Measurements from ENCODE around the gene ASPHD2.
A peak's percentile ranks its signal among the peaks of the same experiment; 100 is the strongest.
"Not testable (repeated sequence)": the region's sequence is repeated elsewhere in the genome, so short reads cannot be mapped to it uniquely, and the experiment has no call there.

The ASPHD2 gene

GRCh38 chr22:26428515-26429457 lies at the start of gene ASPHD2:
TSS of gene ASPHD2 (plus strand) at chr22:26429260. CDS start at chr22:26433616, 4,356 bp downstream.
- DNase-seq: peak in 1 of 2 experiments; percentile 52

- no peak for DNase-seq
These were observed 48.8 kb upstream of the ASPHD2 start for GRCh38 chr22:26380072-26380830.

GRCh38 chr22:26382782-26383181 lies 46.3 kb upstream of the ASPHD2 start:
- no peak for DNase-seq

- DNase-seq: no peak
These were observed 45.0 kb upstream of the ASPHD2 start for GRCh38 chr22:26383968-26384556.

- DNase-seq: no peak
These were observed 43.9 kb upstream of the ASPHD2 start for GRCh38 chr22:26385164-26385563.

- DNase-seq: no peak
These were observed 39.9 kb upstream of the ASPHD2 start for GRCh38 chr22:26389125-26389524.

- DNase-seq: no peak
These were observed 38.0 kb upstream of the ASPHD2 start for GRCh38 chr22:26391091-26391490.

- no peak for DNase-seq
These were observed 37.4 kb upstream of the ASPHD2 start for GRCh38 chr22:26391623-26392022.

GRCh38 chr22:26393929-26394328 lies 35.1 kb upstream of the ASPHD2 start:
- DNase-seq: no peak

- no peak for DNase-seq
These were observed 34.3 kb upstream of the ASPHD2 start for GRCh38 chr22:26394777-26395176.

GRCh38 chr22:26395926-26396325 lies 33.1 kb upstream of the ASPHD2 start:
- no peak for DNase-seq

- DNase-seq: no peak
These were observed 30.3 kb upstream of the ASPHD2 start for GRCh38 chr22:26398741-26399153.

- DNase-seq: no peak
These were observed 29.8 kb upstream of the ASPHD2 start for GRCh38 chr22:26399289-26399688.

GRCh38 chr22:26401726-26402125 lies 27.3 kb upstream of the ASPHD2 start:
- no peak for DNase-seq

GRCh38 chr22:26404851-26405421 lies 24.1 kb upstream of the ASPHD2 start:
- no peak for DNase-seq

GRCh38 chr22:26406118-26406517 lies 22.9 kb upstream of the ASPHD2 start:
- no peak for DNase-seq

- DNase-seq: not testable (repeated sequence)
These were observed 20.4 kb upstream of the ASPHD2 start for GRCh38 chr22:26408562-26409220.

GRCh38 chr22:26409719-26410335 lies 19.2 kb upstream of the ASPHD2 start:
- DNase-seq: peak in 1 of 2 experiments; percentile 6

- DNase-seq: no peak
These were observed 18.7 kb upstream of the ASPHD2 start for GRCh38 chr22:26410386-26410785.

- no peak for DNase-seq
These were observed 14.7 kb upstream of the ASPHD2 start for GRCh38 chr22:26414347-26414746.

- DNase-seq: no peak
These were observed 12.8 kb upstream of the ASPHD2 start for GRCh38 chr22:26416256-26416655.

GRCh38 chr22:26416670-26417276 lies 12.3 kb upstream of the ASPHD2 start:
- DNase-seq: no peak

Data from NCI-H187 (cell line).